Activated naive CD4-positive, alpha-beta T cell treated with anti-CD3 and anti-CD28 coated beads, Interleukin-2, amount 50 U/mL, for 24 hours (primary cell): Measurements from ENCODE around the gene ARSB.
"Not testable (repeated sequence)": the region's sequence is repeated elsewhere in the genome, so short reads cannot be mapped to it uniquely, and the experiment has no call there.

ENCODE experiments used
- H3K27ac Mint-ChIP-seq: one replicate; pipeline ENCODE4 v1.8.0; 2021; ENCODE audit warnings: mild to moderate bottlenecking, mixed read lengths
- H3K27me3 Mint-ChIP-seq: one replicate; pipeline ENCODE4 v1.8.0; 2021; ENCODE audit warnings: mixed read lengths
- H3K36me3 Mint-ChIP-seq: one replicate; pipeline ENCODE4 v1.8.0; 2021; ENCODE audit warnings: mixed read lengths
- H3K4me1 Mint-ChIP-seq: one replicate; pipeline ENCODE4 v1.8.0; 2021; ENCODE audit warnings: mixed read lengths
- H3K4me3 Mint-ChIP-seq: one replicate; pipeline ENCODE4 v1.8.0; 2021; ENCODE audit warnings: mild to moderate bottlenecking, mixed read lengths
- H3K9me3 Mint-ChIP-seq: one replicate; pipeline ENCODE4 v1.8.0; 2021; ENCODE audit warnings: mixed read lengths

ARSB gene

DNA sequence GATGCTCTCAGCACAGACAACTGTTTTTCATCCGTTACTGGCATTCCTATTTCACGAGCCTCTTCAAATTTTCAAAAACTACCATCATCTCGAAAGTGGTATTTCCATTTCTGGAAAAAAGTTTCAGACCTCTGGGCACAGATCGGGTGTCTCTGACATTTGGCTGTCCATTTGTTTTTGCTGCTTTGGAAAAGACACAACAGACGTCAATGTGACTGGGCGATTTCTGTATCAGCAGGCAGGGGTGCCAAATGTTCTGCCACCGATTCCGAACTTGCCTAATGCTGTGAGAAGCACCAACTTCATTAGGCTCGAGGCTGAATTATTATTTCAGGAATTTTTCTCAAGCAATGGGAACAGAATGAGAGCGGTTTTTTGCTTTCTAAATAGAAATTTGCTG lies 105.6 kb downstream of the ARSB start:
- H3K4me3 Mint-ChIP-seq = no peak overlapping the region
- H3K4me1 Mint-ChIP-seq = no peaks in the 10 kb centered on the region
- H3K27me3 Mint-ChIP-seq = no peaks in the 10 kb centered on the region
- no peaks in the 10 kb centered on the region for H3K9me3 Mint-ChIP-seq
- H3K27ac Mint-ChIP-seq = no peak overlapping the region
- H3K36me3 Mint-ChIP-seq = no peaks in the 10 kb centered on the region

DNA sequence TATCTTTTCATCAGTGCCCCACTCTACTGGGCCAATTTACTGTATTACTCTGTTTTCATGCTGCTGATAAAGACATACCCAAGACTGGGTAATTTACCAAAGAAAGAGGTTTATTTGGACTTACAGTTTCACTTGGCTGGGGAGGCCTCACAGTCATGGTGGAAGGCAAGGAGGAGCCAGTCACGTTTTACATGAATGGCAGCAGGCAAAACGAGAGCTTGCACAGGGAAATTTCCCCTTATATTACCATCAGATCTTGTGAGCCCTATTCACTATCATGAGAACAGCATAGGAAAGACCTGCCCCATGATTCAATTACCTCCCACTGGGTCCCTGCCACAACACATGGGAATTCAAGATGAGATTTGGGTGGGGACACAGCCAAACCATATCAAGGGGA lies 119.0 kb downstream of the ARSB start:
- H3K4me1 Mint-ChIP-seq, H3K27me3 Mint-ChIP-seq, H3K4me3 Mint-ChIP-seq, H3K27ac Mint-ChIP-seq: not testable (repeated sequence)
- Mint-ChIP-seq H3K36me3 (peaks cover 33% of the 10 kb centered on the region), H3K9me3 (peaks cover 24% of the 10 kb centered on the region)

DNA sequence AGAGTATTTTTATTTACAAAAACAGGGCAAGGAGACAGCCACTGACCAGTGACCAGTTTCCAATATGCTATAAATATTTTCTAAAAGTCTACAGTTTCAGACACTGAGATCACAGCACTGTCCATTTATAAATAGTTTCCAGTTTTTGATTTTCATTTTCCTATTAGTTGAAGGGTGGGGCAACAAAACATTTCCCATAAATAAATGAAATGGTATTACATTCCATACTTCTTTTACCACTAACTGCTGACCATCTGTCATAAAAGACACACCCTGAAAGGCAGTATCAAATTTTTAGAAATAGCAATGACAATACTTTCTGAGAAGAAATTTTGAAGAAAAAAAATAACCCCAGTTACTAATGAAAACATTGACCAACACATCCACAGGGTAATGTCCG lies 126.7 kb downstream of the ARSB start:
- Mint-ChIP-seq H3K27ac (no peak overlapping the region), H3K4me3 (no peak overlapping the region), H3K9me3 (peaks cover 14% of the 10 kb centered on the region), H3K4me1 (no peaks in the 10 kb centered on the region), H3K27me3 (peaks cover 2% of the 10 kb centered on the region), H3K36me3 (peaks cover 48% of the 10 kb centered on the region)

GRCh38 chr5:78855026-78855425 lies 130.1 kb downstream of the ARSB start:
- Mint-ChIP-seq H3K9me3 (peaks cover 10% of the 10 kb centered on the region), H3K36me3 (peaks cover 24% of the 10 kb centered on the region), H3K4me3 (no peak overlapping the region), H3K27me3 (no peaks in the 10 kb centered on the region), H3K4me1 (no peaks in the 10 kb centered on the region), H3K27ac (no peak overlapping the region)

GRCh38 chr5:78851891-78852290 lies 133.2 kb downstream of the ARSB start:
- not testable (repeated sequence) for H3K27ac Mint-ChIP-seq

GRCh38 chr5:78845470-78845869 lies 139.6 kb downstream of the ARSB start:
- peaks cover 2% of the 10 kb centered on the region for H3K36me3 Mint-ChIP-seq
- no peaks in the 10 kb centered on the region for H3K27me3 Mint-ChIP-seq
- H3K9me3 Mint-ChIP-seq = no peaks in the 10 kb centered on the region
- no peaks in the 10 kb centered on the region for H3K4me1 Mint-ChIP-seq
- no peak overlapping the region for H3K27ac Mint-ChIP-seq
- H3K4me3 Mint-ChIP-seq = no peak overlapping the region

More at GRCh38 chr5:78851891-78852290, 133.2 kb downstream of the ARSB start:
- H3K4me1 Mint-ChIP-seq, H3K9me3 Mint-ChIP-seq, H3K27me3 Mint-ChIP-seq, H3K4me3 Mint-ChIP-seq: not testable (repeated sequence)
- H3K36me3 Mint-ChIP-seq = peaks cover 16% of the 10 kb centered on the region

GRCh38 chr5:78843436-78843835 lies 141.7 kb downstream of the ARSB start:
- Mint-ChIP-seq H3K36me3 (peaks cover 4% of the 10 kb centered on the region), H3K27ac (no peak overlapping the region), H3K4me3 (no peak overlapping the region), H3K9me3 (no peaks in the 10 kb centered on the region), H3K27me3 (no peaks in the 10 kb centered on the region), H3K4me1 (no peaks in the 10 kb centered on the region)

- Mint-ChIP-seq H3K4me1 (no peaks in the 10 kb centered on the region), H3K9me3 (no peaks in the 10 kb centered on the region), H3K4me3 (no peak overlapping the region), H3K27ac (no peak overlapping the region), H3K36me3 (peaks cover 9% of the 10 kb centered on the region), H3K27me3 (no peaks in the 10 kb centered on the region)
These were observed 143.3 kb downstream of the ARSB start for GRCh38 chr5:78841767-78842166.

DNA sequence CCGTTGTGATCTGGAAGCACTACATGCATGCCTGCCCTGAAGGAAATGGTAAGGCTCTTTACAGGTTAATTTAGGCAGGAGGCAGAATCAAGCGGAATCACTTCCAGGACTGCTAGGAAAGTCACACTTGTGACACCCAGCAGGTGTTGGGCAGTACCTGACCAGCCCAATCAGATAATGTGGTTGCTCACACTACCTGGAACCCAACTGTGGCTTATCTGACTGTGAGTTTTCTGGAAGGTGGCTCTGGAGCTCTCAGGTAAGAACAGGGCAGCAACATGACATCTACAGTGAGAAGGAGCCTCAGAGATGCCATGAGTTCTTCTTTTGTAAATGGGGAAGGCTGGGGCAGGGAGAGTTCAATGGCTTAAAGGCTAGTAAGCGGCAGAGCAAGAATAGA lies 146.4 kb downstream of the ARSB start:
- Mint-ChIP-seq H3K9me3 (no peaks in the 10 kb centered on the region), H3K27me3 (no peaks in the 10 kb centered on the region), H3K4me3 (no peak overlapping the region), H3K4me1 (no peaks in the 10 kb centered on the region), H3K27ac (no peak overlapping the region), H3K36me3 (peaks cover 11% of the 10 kb centered on the region)

DNA sequence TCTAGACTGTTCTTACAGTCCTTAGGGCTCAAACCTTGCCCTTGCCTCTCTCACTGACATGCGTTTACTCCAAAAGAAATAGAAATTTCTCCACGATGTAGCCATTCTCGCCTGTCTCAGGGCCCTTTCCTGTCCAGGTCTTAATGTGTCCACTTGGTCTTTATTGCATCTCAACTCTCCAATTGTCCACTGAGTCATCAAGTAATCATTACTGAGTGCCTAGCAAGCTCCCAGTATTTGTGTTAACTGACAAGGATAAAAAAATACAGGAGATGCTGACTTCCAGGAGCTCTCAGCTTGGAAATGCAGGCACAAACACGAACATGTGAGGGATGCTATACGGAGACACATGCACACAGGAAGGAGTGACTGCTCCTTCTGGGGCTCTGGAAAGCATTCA lies 147.3 kb downstream of the ARSB start:
- no peak overlapping the region for H3K4me3 Mint-ChIP-seq
- no peaks in the 10 kb centered on the region for H3K27me3 Mint-ChIP-seq
- H3K4me1 Mint-ChIP-seq = no peaks in the 10 kb centered on the region
- H3K9me3 Mint-ChIP-seq = no peaks in the 10 kb centered on the region
- H3K27ac Mint-ChIP-seq = no peak overlapping the region
- peaks cover 11% of the 10 kb centered on the region for H3K36me3 Mint-ChIP-seq

DNA sequence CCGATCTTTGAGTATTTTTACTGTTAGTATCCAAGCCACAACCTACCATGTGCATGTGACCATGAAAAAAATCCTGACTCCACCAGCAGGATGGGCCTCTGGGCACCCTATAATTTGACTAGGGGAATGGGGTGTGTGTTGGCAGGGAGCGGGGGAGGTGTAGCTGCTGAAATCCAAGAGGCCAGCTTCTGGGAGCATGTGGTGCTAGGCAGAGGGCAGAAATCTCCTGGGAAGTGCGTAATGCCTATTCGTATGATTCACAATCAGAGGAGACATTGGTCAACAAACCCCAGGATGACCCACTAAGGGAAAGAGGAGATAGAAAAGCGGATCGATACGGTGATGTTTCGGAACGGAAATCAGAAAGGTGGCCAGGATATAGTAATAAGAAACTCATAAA lies 149.9 kb downstream of the ARSB start:
- H3K27me3 Mint-ChIP-seq = no peaks in the 10 kb centered on the region
- H3K4me3 Mint-ChIP-seq = no peak overlapping the region
- no peaks in the 10 kb centered on the region for H3K4me1 Mint-ChIP-seq
- H3K9me3 Mint-ChIP-seq = no peaks in the 10 kb centered on the region
- H3K36me3 Mint-ChIP-seq = peaks cover 9% of the 10 kb centered on the region
- H3K27ac Mint-ChIP-seq = no peak overlapping the region

DNA sequence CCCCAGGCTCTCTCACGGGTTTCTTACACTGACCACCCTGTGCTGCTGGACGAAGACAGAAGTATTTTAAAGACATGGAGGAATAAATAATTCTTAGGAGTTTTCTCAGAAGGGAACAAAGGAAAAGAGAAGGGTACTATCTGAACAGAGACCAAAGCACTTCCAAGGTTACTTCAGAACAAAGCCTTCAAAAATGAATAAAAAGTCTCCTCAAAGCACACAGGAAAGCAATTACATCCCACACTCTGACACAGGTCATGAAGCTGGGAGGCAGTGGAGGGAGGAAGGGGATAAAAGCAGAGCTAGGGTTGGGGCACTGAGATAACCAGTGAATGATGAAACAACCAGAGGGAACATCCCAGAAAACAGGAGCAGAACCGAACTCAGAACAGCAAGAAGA lies 151.8 kb downstream of the ARSB start:
- Mint-ChIP-seq H3K4me1 (no peaks in the 10 kb centered on the region), H3K9me3 (no peaks in the 10 kb centered on the region), H3K27ac (no peak overlapping the region)

GRCh38 chr5:78830528-78831046 lies 154.5 kb downstream of the ARSB start:
- Mint-ChIP-seq H3K27me3 (no peaks in the 10 kb centered on the region), H3K4me1 (no peaks in the 10 kb centered on the region), H3K36me3 (peaks cover 2% of the 10 kb centered on the region), H3K9me3 (no peaks in the 10 kb centered on the region), H3K27ac (no peak overlapping the region), H3K4me3 (no peak overlapping the region)

More for the DNA sequence above, 151.8 kb downstream of the ARSB start:
- Mint-ChIP-seq H3K4me3 (no peak overlapping the region), H3K27me3 (no peaks in the 10 kb centered on the region), H3K36me3 (peaks cover 5% of the 10 kb centered on the region)

DNA sequence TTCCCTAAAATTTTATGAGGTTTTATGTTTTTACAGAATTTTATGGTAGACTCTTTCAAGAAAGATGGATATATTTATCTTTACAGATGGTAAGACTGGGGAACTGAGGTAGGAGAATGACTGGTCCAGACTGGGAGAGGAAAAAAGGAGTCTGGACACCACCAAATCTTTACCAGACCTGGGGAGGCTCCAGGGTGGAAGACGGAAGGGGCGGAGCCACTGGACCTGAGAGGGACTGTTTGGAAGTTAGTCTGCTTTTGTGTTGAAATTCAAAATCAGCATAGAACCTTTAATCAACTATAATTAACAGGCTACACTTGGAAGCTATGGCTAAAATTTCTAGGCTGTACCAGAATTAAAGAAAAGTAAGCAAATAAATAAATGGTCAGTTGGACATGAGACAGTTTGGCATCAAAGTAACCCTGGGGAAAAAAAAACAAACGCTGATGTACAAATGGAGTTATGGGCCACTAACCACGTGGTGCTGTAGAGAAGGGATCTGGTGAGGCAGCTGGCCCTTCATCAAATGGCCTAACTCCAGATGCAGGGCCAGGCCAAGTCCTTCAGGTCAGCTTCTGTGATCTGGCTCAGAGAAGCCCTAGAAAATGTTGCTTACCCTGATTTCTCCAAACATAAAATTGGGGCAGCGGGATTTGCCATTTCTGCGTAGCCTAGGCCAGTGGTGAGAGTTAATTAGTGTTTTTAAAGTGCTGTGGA lies 155.1 kb downstream of the ARSB start:
- no peaks in the 10 kb centered on the region for H3K4me1 Mint-ChIP-seq
- H3K27me3 Mint-ChIP-seq = no peaks in the 10 kb centered on the region
- peaks cover 2% of the 10 kb centered on the region for H3K36me3 Mint-ChIP-seq
- H3K4me3 Mint-ChIP-seq = no peak overlapping the region
- H3K9me3 Mint-ChIP-seq = no peaks in the 10 kb centered on the region
- H3K27ac Mint-ChIP-seq = no peak overlapping the region

DNA sequence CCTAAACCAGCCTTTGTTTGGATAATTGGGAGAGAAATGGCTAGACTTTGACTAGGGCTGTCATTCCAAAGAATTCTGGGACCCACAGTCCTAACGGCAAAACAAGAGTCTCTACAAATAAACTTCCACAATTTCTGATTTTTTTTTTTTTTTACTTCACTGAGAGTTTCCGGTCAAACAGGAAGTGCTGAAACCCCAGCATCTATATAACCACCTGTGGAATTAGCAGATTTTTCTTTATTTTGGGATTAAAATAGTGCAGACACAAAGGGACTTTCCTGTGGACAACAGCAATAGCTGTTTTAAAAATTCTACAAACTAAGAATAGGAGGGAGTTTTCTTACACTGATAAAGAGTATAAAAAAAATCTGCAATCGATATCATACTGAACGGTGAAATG lies 157.4 kb downstream of the ARSB start:
- Mint-ChIP-seq H3K27ac (no peak overlapping the region), H3K36me3 (peaks cover 5% of the 10 kb centered on the region), H3K27me3 (no peaks in the 10 kb centered on the region), H3K4me3 (no peak overlapping the region), H3K4me1 (no peaks in the 10 kb centered on the region), H3K9me3 (no peaks in the 10 kb centered on the region)

DNA sequence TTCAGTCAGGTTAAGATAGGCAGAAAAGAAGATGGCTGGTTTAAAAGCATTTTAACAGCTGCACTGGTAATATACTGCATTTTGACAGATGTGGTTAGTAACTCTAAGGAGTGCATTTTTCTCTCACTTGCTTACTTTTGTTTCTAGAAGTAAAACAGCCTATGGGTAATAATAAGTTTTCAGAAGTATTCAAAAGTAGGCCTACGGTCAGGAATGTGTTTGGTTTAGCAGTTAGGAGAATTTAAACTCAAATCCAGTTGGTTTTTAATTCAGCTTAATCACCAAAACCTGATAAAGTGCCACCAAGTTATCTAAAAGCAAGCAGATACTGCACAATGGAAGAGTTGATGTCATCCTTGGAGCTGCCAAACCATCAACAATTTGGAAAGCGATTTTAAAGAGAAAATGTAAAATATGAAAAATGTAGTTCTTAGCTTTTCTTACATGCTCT lies 160.3 kb downstream of the ARSB start:
- Mint-ChIP-seq H3K4me3 (no peak overlapping the region), H3K9me3 (no peaks in the 10 kb centered on the region), H3K27ac (no peak overlapping the region), H3K4me1 (no peaks in the 10 kb centered on the region), H3K27me3 (no peaks in the 10 kb centered on the region), H3K36me3 (peaks cover 5% of the 10 kb centered on the region)

DNA sequence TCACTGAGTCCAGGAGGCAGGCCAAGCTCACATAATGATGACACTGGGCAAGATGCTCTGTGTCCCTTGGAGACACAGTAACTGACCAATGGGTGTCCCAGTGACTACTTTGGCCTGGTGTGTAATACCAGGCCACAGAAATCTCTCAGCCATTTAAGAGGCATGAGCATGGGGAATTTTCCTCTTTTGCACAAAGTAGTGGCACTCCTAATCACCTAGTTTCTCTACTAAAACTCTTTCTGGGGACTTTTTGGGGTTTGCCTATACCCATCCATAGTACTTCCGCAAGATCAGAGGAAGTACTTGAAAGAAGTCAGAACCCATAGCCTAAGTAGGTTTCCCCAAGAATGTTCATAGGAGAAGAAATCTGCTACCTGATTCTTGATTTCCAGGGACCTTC lies 161.9 kb downstream of the ARSB start:
- Mint-ChIP-seq H3K27me3 (no peaks in the 10 kb centered on the region), H3K9me3 (no peaks in the 10 kb centered on the region), H3K36me3 (peaks cover 8% of the 10 kb centered on the region), H3K4me3 (no peak overlapping the region), H3K4me1 (no peaks in the 10 kb centered on the region), H3K27ac (no peak overlapping the region)
